Stimulated activated CD4-positive, alpha-beta T cell treated with anti-CD3 and anti-CD28 coated beads, Interleukin-15, amount 100 ng/mL, for 24 hours (primary cell): ENCODE data around the gene TCFL5.
"Not testable (repeated sequence)": the region's sequence is repeated elsewhere in the genome, so short reads cannot be mapped to it uniquely, and the experiment has no call there.

Experiments
- DNase-seq: peaks from one replicate; pipeline ENCODE4 v3.0.0-alpha.2; 2020

TCFL5 gene

GRCh38 chr20:62852841-62853240, 8.8 kb downstream of the TCFL5 start:
- DNase-seq: no peak

- DNase-seq: no peak
These were observed 9.4 kb downstream of the TCFL5 start for GRCh38 chr20:62852196-62852595.

- DNase-seq: no peak
These were observed 11.2 kb downstream of the TCFL5 start for GRCh38 chr20:62850333-62850974.

GRCh38 chr20:62849431-62849830, 12.2 kb downstream of the TCFL5 start:
- DNase-seq: no peak

GRCh38 chr20:62848917-62849316, 12.7 kb downstream of the TCFL5 start:
- DNase-seq: not testable (repeated sequence)

- no peak for DNase-seq
These were observed 15.3 kb downstream of the TCFL5 start for GRCh38 chr20:62846166-62846890.

GRCh38 chr20:62845416-62846160, 16.0 kb downstream of the TCFL5 start:
- no peak for DNase-seq

- no peak for DNase-seq
These were observed 17.4 kb downstream of the TCFL5 start for GRCh38 chr20:62844182-62844581.

GRCh38 chr20:62843656-62844055, 18.0 kb downstream of the TCFL5 start:
- DNase-seq: no peak

GRCh38 chr20:62841705-62842212, 19.9 kb downstream of the TCFL5 start:
- DNase-seq: no peak

GRCh38 chr20:62840244-62841197, 21.1 kb downstream of the TCFL5 start:
- DNase-seq: no peak

- DNase-seq: no peak
These were observed 21.8 kb downstream of the TCFL5 start for GRCh38 chr20:62839816-62840215.

GRCh38 chr20:62839261-62839660, 22.4 kb downstream of the TCFL5 start:
- no peak for DNase-seq

GRCh38 chr20:62838128-62838891, 23.3 kb downstream of the TCFL5 start:
- DNase-seq: no peak

- no peak for DNase-seq
These were observed 23.9 kb downstream of the TCFL5 start for GRCh38 chr20:62837790-62838127.

GRCh38 chr20:62836967-62837490, 24.6 kb downstream of the TCFL5 start:
- DNase-seq: no peak

- no peak for DNase-seq
These were observed 25.4 kb downstream of the TCFL5 start for GRCh38 chr20:62835931-62836861.

GRCh38 chr20:62834967-62835730, 26.5 kb downstream of the TCFL5 start:
- DNase-seq: no peak

GRCh38 chr20:62832951-62833391, 28.7 kb downstream of the TCFL5 start:
- DNase-seq: no peak
